HG03354 (cell line): Measurements from ENCODE around the gene GPD2.
"Not testable (repeated sequence)": the region's sequence is repeated elsewhere in the genome, so short reads cannot be mapped to it uniquely, and the experiment has no call there.

Experiments used
- ATAC-seq: cut with Tn5 transposase; IDR thresholded peaks from one replicate; pipeline ENCODE4 v1.9.1; 2021; ENCODE audit warnings: mild to moderate bottlenecking; ENCODE audit not compliant: unreplicated experiment, poor library complexity, severe bottlenecking

The GPD2 gene

GRCh38 chr2:156471762-156472161, 35.6 kb downstream of the GPD2 start:
- no peak for ATAC-seq

- peak; percentile 50 for ATAC-seq
Observed at GRCh38 chr2:156472686-156473085, 36.5 kb downstream of the GPD2 start.

GRCh38 chr2:156473445-156473844, 37.3 kb downstream of the GPD2 start:
- ATAC-seq: no peak

GRCh38 chr2:156474401-156474800, 38.2 kb downstream of the GPD2 start:
- ATAC-seq: no peak

GRCh38 chr2:156476021-156476849, 40.1 kb downstream of the GPD2 start:
- ATAC-seq: no peak

- ATAC-seq: peak; percentile 66
Observed at GRCh38 chr2:156476850-156477206, 40.6 kb downstream of the GPD2 start.

- no peak for ATAC-seq
Observed at GRCh38 chr2:156480376-156480775, 44.2 kb downstream of the GPD2 start.

- no peak for ATAC-seq
Observed at GRCh38 chr2:156481312-156481711, 45.1 kb downstream of the GPD2 start.

- ATAC-seq: no peak
Observed at GRCh38 chr2:156483741-156484173, 47.6 kb downstream of the GPD2 start.

GRCh38 chr2:156486147-156486546, 50.0 kb downstream of the GPD2 start:
- no peak for ATAC-seq

- no peak for ATAC-seq
Observed at GRCh38 chr2:156486614-156487013, 50.4 kb downstream of the GPD2 start.

GRCh38 chr2:156489195-156489594, 53.0 kb downstream of the GPD2 start:
- ATAC-seq: no peak

GRCh38 chr2:156489750-156490465, 53.7 kb downstream of the GPD2 start:
- ATAC-seq: no peak

GRCh38 chr2:156490466-156490840, 54.3 kb downstream of the GPD2 start:
- ATAC-seq: no peak

- ATAC-seq: no peak
Observed at GRCh38 chr2:156491176-156491575, 55.0 kb downstream of the GPD2 start.

GRCh38 chr2:156492979-156493378, 56.8 kb downstream of the GPD2 start:
- no peak for ATAC-seq

GRCh38 chr2:156495998-156496397, 59.8 kb downstream of the GPD2 start:
- not testable (repeated sequence) for ATAC-seq

GRCh38 chr2:156505696-156506095, 69.5 kb downstream of the GPD2 start:
- peak; percentile 74 for ATAC-seq

- no peak for ATAC-seq
Observed at GRCh38 chr2:156511122-156511521, 74.9 kb downstream of the GPD2 start.

GRCh38 chr2:156511803-156512202, 75.6 kb downstream of the GPD2 start:
- peak; percentile 73 for ATAC-seq

- ATAC-seq: peak; percentile 63
Observed at GRCh38 chr2:156512451-156512850, 76.3 kb downstream of the GPD2 start.
